Activated CD8-positive, alpha-beta memory T cell treated with anti-CD3 and anti-CD28 coated beads, Interleukin-2, amount 50 U/mL, for 24 hours (primary cell): Measurements from ENCODE around the gene DCDC2C.

Source experiments
- DNase-seq: peaks from one replicate; pipeline ENCODE4 v3.0.0-alpha.2; 2020; ENCODE audit errors: extremely low read depth

Gene DCDC2C

GRCh38 chr2:3895021-3895420 lies 191.6 kb downstream of the DCDC2C start:
- no peak for DNase-seq
